ENCODE data around the gene ADGRL4. TPM values are rescaled to one million over a fixed set of nuclear protein-coding genes. Genes with fewer than 3 reads are reported as not detected.

Gene ADGRL4
- polyA plus RNA-seq: not detected in 3 replicates
- not detected for polyA plus RNA-seq (2011; ENCODE audit: low read depth)
- not detected in 2 replicates for polyA plus RNA-seq (2011; cell fraction: cytosol; rRNA removed)
- polyA plus RNA-seq (2011; cell fraction: nucleus; rRNA removed): not detected in 2 replicates
- polyA plus RNA-seq (2012; ENCODE audit: low replicate concordance): not detected in 2 replicates
- polyA minus RNA-seq: 0.13 TPM in 1 of 3 replicates, not detected in the others
- polyA minus RNA-seq (2011; cell fraction: cytosol; rRNA and poly(A)+ RNA removed): not detected
- polyA minus RNA-seq (2011; cell fraction: nucleus; rRNA and poly(A)+ RNA removed): not detected in 2 replicates

- FAIRE-seq: no peak
- Histone ChIP-seq H3K9me3 (ENCODE audit: control insufficient read depth, low read depth, low read length) (no peaks in the 10 kb centered on the region), H3K27ac (ENCODE audit: control insufficient read depth, insufficient read depth, low read length) (no peak within 1 kb of the TSS), H3K36me3 (ENCODE audit: control insufficient read depth in 2 of 2, extremely low read depth in 1 of 2, insufficient read depth in 2 of 2, low read length in 2 of 2) (no peaks in the 10 kb centered on the region), H3K9me1 (ENCODE audit: control insufficient read depth, extremely low read depth, insufficient read depth, low read length) (no peaks in the 10 kb centered on the region), H2AFZ (ENCODE audit: control insufficient read depth, low read length) (no peak within 1 kb of the TSS), H3K4me2 (ENCODE audit: control insufficient read depth, extremely low read depth, insufficient read depth, low read depth, low read length) (no peak within 1 kb of the TSS), H4K20me1 (ENCODE audit: control insufficient read depth, extremely low read depth, insufficient read depth, low read length) (no peaks in the 10 kb centered on the region), H3K9ac (ENCODE audit: control insufficient read depth, extremely low read depth, insufficient read depth, low read length) (no peak within 1 kb of the TSS), H3K27me3 (ENCODE audit: control insufficient read depth, extremely low read depth, insufficient read depth, low read length) (no peaks in the 10 kb centered on the region), H3K79me2 (ENCODE audit: control insufficient read depth, insufficient read depth, low read length) (no peaks in the 10 kb centered on the region), H3K4me1 (ENCODE audit: control insufficient read depth, extremely low read depth, insufficient read depth, low read length) (no peaks in the 10 kb centered on the region), H3K4me3 (ENCODE audit: control insufficient read depth in 2 of 3, extremely low read depth in 1 of 3, insufficient read depth in 2 of 3, low read depth in 1 of 3, low read length in 3 of 3) (no peak within 1 kb of the TSS)
- dilution Hi-C loops (cut with MboI; ENCODE audit: extremely low pct_ligation_motif_present, low sequenced_read_pairs): no loop called here
- no peak for DNase-seq (ENCODE audit: low read depth, low spot score)
- TF ChIP-seq EZH2 (IDR thresholded peaks at IDR 0.05; ENCODE audit: low read length) (no peak), CTCF (optimal IDR thresholded peaks at IDR 0.05 in 1 of 3, IDR thresholded peaks at IDR 0.05 in 1 of 3, conservative IDR thresholded peaks at IDR 0.05 in 1 of 3; ENCODE audit: extremely low read depth in 1 of 3, insufficient read depth in 2 of 3, low read length in 3 of 3) (no peak)
These were observed at the start of gene ADGRL4 for GRCh38 chr1:79006564-79006963. Gene ADGRL4 (minus strand): TSS chr1:79006730. CDS start chr1:79006654, 76 bp downstream.

- Histone ChIP-seq H3K4me2 (ENCODE audit: control insufficient read depth, extremely low read depth, insufficient read depth, low read depth, low read length) (no peak overlapping the region), H3K9ac (ENCODE audit: control insufficient read depth, extremely low read depth, insufficient read depth, low read length) (no peak overlapping the region), H4K20me1 (ENCODE audit: control insufficient read depth, extremely low read depth, insufficient read depth, low read length) (no peaks in the 10 kb centered on the region), H3K27ac (ENCODE audit: control insufficient read depth, insufficient read depth, low read length) (no peak overlapping the region), H3K36me3 (ENCODE audit: control insufficient read depth in 2 of 2, extremely low read depth in 1 of 2, insufficient read depth in 2 of 2, low read length in 2 of 2) (no peaks in the 10 kb centered on the region), H3K27me3 (ENCODE audit: control insufficient read depth, extremely low read depth, insufficient read depth, low read length) (no peaks in the 10 kb centered on the region), H3K9me1 (ENCODE audit: control insufficient read depth, extremely low read depth, insufficient read depth, low read length) (no peaks in the 10 kb centered on the region), H3K4me3 (ENCODE audit: control insufficient read depth in 2 of 3, extremely low read depth in 1 of 3, insufficient read depth in 2 of 3, low read depth in 1 of 3, low read length in 3 of 3) (no peak overlapping the region), H3K4me1 (ENCODE audit: control insufficient read depth, extremely low read depth, insufficient read depth, low read length) (no peaks in the 10 kb centered on the region), H3K9me3 (ENCODE audit: control insufficient read depth, low read depth, low read length) (no peaks in the 10 kb centered on the region), H3K79me2 (ENCODE audit: control insufficient read depth, insufficient read depth, low read length) (no peaks in the 10 kb centered on the region), H2AFZ (ENCODE audit: control insufficient read depth, low read length) (no peak overlapping the region)
- DNase-seq (ENCODE audit: low read depth, low spot score) (no peak), FAIRE-seq (no peak)
- TF ChIP-seq EZH2 (IDR thresholded peaks at IDR 0.05; ENCODE audit: low read length) (no peak), CTCF (optimal IDR thresholded peaks at IDR 0.05 in 1 of 3, IDR thresholded peaks at IDR 0.05 in 1 of 3, conservative IDR thresholded peaks at IDR 0.05 in 1 of 3; ENCODE audit: extremely low read depth in 1 of 3, insufficient read depth in 2 of 3, low read length in 3 of 3) (no peak)
- dilution Hi-C loops (cut with MboI; ENCODE audit: extremely low pct_ligation_motif_present, low sequenced_read_pairs): no loop called here
These were observed 49.3 kb upstream of the ADGRL4 start for GRCh38 chr1:79055856-79056255.
